Non-pigmented ciliary epithelial cell (primary cell): ENCODE measurements around the gene TUBGCP4.
A peak's percentile ranks its signal among the peaks of the same experiment; 100 is the strongest.
"Not testable (repeated sequence)": the region's sequence is repeated elsewhere in the genome, so short reads cannot be mapped to it uniquely, and the experiment has no call there.

ENCODE experiments used
- DNase-seq: peaks from one replicate; pipeline ENCODE4 v3.0.0-alpha.2; 2010; ENCODE audit warnings: low read depth

TUBGCP4 gene, protein sequence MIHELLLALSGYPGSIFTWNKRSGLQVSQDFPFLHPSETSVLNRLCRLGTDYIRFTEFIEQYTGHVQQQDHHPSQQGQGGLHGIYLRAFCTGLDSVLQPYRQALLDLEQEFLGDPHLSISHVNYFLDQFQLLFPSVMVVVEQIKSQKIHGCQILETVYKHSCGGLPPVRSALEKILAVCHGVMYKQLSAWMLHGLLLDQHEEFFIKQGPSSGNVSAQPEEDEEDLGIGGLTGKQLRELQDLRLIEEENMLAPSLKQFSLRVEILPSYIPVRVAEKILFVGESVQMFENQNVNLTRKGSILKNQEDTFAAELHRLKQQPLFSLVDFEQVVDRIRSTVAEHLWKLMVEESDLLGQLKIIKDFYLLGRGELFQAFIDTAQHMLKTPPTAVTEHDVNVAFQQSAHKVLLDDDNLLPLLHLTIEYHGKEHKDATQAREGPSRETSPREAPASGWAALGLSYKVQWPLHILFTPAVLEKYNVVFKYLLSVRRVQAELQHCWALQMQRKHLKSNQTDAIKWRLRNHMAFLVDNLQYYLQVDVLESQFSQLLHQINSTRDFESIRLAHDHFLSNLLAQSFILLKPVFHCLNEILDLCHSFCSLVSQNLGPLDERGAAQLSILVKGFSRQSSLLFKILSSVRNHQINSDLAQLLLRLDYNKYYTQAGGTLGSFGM

DNA sequence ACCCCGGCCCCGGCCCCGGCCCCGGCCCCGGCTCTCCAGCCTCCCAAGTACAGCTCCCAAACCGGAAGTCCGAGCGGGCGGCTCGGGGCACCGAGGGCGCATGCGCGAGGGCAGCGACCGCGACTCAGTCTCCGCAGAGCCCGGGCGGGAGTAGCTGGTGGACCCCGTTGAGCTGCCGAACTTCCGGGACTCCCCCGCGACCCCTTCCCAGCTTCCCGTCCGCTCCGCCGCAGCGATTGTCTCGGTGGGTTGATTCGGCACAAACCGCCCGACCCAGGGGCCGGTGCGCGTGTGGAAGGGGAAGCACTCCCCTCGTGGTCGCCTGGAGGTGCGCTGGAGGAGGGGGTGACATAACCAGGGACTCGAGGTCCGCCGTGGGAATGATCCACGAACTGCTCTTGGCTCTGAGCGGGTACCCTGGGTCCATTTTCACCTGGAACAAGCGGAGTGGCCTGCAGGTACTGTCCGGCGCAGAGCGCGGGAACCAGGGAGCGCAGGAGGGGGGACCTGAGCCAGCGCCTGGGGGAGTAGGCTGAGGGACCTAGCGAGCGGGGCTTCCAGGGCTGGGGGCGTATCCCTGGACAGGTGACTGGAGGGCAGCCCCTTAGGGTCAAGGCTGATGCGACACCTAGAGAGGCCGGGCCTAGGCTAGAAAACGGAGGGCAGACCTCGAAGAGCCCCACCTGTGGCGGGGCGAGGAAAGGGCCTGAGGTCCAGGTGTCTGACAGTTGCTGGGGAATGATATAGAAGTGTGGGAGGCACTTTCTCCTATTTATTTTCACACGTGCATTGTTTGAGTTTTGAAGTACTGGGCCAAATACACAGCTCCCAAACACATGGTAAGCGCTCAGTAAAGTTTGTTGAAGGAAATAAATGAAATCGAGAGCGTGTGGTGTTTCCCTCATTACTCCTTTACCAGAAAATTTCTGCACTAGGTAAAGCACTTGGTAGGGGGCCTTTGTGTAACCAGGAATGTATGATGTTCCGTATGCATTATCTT is at the start of gene TUBGCP4, which contains the start of gene ZSCAN29:
TSS of gene TUBGCP4 (plus strand) at position 127 of the 1,000 bp plus-strand sequence. CDS start at position 381, 254 bp downstream.
TSS of gene ZSCAN29 (minus strand) at position 69 of the 1,000 bp plus-strand sequence. CDS start 1,130 bp downstream, outside the sequence.
- DNase-seq, result no peak

DNA sequence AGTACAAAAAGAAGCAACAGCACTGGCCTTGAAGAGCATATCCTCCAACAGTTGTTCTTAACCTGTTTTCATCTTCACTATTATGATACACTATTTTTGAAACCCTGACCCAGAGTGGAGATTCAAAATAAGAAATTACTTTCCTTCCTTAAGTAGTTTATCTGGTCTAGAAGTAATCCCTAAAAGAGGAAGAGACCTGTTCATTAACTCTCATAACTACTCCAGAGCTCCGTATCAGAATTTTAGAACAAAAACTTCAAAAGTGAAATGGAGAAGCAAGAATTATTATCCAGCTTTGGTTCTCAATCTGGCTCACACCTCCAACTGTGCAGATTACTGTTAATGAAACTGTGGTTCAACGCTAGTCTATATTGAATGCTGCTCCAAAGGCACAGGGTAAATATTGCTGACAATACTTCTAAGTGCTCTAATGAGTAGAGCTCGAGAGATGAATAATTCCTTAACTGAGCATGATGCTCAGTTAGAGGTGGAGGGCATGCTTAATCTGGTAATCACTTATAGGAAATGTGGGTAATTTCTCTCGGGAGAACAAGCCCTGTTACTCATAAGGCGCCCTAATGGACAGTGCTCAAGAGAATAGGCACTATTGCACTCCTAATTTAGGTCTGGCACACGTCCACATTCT is 45.7 kb upstream of the TUBGCP4 start:
- DNase-seq, result no peak

DNA sequence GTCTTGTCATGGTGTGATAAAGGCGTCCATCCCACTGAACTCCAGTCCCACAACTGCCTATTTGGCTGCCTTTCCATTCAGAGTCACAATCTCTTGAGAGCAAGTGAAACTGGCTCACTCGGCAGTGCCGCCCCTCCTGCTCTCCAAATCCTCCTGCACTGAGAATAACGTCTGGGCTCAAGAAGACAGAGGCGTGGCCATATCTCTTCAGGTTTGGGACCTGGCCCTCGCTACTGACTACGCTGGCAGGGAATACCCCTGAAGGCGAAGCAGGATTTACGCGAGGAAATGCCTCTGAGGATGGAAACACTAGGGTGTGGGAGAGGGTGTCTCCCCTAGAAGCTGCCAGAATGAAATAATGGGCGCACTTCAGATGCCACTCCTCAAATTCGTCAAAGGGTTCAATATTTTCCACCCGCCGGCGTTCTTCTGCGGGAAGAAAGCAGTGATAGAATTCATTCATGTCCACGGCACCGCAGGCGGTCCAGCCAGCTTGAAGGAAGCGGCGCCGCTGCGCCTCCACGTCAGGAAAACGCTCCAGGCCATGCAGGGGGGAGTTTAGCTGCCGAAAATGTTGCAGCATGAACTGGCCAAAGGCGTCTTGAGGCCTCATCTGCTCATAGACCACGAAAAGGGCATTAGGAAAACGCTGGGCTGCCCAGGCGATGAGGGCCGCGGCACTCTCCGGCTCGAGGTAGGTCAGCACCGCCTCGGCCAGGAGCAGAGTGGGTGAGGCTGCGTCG is 41.5 kb upstream of the TUBGCP4 start:
- no peak for DNase-seq

DNA sequence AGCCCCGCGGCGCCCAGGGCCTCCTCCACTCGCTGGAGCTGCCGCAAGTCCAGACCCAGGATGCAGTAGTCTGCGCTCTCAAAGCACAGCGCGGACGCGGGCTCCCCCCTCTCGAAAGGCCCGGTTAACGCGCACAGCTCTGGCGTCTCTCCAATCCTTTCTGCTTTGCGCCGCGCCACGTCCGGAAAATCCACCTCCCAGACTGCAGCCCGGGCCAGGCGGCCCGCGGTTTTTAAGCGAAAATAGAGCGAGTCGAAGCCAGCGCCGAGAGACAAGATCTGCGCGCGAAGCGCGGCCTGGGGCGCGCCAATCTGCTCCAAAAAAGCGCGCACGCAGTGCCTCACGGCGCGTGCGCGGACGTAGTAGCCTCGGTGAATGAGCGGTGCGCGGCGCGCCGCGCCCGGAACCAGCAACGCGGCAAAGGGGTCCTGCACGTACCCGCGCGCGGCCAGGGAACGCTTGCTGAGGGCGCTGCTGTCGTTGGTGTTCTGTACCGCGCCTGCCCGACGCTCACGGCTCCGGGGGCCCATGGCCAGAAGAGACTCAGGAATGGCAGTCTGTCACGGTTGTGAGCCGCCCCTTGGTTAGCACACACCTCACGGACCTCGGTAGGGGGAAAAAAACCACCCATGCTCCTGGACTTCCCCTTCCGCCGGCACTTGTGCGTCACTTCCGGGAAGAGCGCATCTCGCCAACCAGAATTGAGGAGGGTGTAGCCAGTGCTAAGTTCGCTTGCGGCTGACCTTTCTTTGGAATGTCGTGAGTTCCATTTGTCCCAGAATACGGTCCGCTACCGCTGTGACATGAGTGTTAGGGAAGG is 40.7 kb upstream of the TUBGCP4 start, which contains the start of gene LCMT2:
TSS of gene LCMT2 (minus strand) at position 614 of the 820 bp plus-strand sequence. CDS start at position 530, 84 bp downstream.
- peak; percentile 69 for DNase-seq

DNA sequence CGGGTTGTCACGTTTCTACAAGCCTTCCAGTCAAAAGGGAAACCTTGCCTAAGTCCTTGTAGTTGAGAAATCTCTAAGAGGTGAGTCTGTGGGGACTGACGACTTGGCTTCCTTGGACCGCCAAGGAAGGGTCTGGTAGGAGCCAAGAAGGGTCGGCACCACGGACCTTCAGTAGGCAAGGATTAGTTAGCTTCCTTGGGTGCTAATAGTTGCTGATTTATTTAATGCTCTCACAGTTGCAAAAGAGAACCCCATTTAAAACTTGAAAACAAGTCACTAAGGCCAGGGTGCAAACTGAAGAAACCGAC is 40.2 kb upstream of the TUBGCP4 start:
- DNase-seq, result no peak

DNA sequence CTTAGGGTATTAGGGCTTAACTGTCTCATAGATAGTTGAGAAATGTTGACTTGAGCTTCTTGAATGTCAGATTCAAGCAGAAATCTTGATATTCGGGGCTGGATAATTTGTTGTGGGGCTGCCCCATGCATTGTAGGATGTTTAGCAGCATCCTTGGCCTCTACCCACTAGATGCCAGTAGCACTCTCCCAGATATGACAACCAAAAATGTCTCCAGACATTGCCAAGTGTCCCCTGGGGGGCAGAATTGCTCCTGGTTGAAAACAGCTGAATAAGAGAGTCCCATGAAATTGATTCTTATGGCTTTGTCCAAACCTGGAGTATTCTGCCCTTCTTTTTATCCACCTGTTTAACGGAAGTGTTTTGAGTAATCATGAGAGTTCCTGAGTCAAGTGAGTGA is 24.6 kb upstream of the TUBGCP4 start:
- no peak for DNase-seq

DNA sequence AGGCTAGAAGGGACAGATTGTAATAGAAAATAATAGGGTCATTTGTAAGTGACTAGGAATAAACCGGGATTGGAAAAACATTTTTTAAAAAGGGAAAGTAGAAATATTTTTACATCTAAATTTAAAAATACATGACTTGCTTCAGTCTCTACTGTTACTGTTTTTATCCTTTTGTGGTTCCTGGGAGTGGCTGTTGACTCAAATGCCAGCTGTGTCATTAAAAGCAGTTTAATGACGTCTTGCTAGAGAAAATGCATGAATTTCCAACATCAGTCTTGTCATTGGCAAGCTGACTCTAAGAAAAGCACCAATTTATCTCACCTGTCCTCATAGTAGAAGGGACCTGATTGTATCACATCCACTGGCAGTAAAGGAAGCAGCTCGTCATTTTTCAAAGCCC is 23.8 kb upstream of the TUBGCP4 start:
- no peak for DNase-seq

DNA sequence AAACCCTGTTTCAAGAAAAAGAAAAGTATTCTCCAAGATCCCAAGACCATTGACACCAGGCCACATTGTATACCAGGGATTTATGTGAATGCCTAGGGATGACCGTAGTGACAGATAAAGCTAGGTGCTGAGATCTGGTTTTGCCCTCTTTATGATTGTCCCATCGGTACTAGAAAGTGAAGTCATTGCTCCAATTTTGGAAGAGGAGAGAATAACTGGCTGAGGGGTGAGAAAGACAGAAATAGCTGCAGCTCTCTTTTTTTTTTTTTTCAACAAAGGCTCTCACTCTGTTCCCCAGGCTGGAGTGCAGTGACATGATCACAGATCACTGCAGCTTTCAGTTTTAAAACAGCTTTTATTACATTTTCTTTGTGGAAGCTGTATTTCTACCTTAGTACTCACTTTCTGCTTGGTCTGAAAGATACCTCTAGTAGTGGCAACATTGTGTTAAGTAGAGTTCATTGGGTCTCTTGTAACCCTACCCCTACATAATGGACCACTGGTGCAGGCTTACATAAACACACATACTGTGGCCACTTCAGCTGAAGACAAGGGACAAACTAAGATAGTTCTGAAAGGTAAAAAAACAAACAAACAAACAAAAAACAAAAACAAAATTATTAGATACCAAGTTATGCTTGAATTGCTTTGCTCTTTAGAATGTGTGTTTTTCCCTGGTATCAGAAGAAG is 18.1 kb upstream of the TUBGCP4 start:
- no peak for DNase-seq

DNA sequence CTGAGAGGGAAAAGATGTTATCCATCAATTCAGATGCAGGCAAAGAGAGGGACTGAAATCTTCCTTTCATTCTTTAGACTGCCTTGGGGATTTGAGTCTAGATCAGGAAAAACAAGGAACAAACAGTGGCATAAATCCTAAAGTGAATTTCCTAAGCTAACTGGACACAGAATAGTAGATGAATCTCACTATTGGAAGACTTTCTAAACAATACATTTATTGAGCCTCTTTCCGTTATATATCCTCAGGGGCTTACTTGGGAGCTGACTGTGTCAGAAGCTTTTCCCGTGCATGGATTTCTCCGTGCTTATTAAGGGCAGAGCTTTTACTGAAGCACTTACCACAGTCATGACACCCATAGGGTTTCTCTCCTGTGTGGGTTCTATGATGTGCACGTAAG is 10.1 kb upstream of the TUBGCP4 start:
- DNase-seq, result no peak

DNA sequence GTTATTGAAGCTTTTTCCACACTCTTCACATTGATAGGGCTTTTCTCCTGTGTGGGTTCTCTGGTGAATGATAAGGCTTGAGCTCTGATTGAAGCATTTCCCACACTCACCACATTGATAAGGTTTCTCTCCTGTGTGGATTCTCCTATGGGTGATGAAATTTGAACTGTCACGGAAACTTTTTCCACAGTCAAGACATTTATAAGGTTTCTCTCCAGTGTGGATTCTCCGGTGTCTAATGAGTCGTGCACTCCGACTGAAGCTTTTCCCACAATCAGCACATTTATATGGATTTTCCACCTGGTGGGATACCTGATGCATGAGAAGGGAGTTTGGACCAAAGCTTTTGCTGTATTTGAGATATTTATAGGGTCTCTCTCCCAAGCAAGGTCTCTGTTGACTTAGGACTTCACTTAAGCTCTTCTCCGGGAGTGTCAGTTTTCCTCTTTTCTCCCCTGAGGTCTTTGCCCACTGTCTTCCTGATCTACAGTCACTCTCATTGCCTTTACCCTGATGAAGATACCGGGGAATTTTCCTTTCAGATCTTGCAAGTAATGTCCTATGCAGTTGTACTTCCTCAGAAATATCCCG is 9.5 kb upstream of the TUBGCP4 start:
- no peak for DNase-seq

DNA sequence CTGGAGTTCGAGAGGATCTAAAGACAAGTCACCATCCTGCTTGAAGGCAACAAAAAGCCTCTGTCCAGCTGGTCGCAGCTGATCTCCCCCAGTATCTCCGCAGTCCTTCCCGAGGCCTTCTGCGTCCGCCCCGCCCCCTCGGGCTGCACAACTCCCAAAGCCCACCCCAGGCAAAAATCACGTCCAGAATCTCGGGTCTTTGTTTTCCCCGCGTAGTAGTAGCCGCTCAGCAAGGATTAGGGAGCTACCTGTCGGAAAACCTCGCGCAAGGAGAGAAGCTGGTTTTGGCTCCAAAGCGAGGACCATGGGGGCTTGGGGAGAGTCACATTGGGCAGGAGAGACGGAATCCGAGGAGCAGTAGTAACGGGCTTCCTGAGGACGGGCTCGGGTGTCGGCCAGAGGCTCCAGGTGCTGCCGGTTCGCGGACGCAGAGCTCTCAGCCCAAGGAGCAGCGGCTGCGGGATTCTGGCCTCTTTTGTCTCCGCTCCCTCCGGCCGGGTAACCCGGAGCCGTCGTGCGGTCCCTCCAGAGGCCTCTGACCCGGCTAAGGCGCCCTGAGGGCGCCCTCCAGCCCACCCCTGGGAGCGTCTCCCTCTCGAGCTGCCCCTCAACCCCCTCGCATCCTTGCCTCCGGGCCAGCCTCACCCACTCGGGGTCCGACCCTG is 459 bp upstream of the TUBGCP4 start:
- no peak for DNase-seq

DNA sequence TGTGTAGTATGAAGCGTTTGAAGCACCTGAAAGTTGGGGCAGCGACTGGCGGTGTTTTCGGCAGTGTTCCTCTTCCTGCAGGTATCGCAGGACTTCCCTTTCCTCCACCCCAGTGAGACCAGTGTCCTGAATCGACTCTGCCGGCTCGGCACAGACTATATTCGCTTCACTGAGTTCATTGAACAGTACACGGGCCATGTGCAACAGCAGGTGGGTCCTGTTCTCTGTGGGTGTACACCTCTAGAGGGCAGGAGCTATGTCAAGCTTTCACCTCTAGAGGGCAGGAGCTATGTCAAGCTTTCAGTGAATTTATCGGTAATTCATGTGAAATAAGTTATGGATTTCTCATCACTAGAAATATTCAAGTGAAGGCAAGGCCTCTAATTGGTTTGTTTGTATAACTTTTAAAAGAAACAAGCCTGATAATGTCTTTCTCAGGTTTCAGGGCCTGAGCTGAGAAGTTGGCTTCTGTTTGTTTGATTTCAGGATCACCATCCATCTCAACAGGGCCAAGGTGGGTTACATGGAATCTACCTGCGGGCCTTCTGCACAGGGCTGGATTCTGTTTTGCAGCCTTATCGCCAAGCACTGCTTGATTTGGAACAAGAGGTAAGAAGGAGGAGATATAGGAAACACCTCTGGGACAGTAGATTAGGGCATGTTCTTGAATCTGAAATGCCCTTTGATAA is 5.3 kb downstream of the TUBGCP4 start:
- DNase-seq, result no peak

DNA sequence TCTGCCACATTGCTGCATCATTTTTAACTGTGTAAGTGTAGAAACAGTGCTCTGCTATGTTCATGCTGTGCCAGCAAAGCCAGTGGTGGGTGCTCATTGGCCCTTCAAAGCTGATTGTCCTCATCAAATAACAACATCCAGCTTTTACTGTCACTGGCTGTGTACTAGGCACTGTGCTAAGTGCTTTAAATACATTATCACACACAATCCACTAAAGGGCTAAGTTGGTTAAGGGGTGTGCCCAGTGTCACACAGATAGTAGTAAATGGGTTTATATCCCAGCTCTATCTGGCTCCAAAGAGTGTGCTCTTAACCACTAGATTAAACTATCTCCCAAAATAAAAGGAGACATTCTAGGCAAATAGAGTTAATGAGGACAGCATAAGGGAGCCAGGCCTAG is 7.7 kb downstream of the TUBGCP4 start:
- no peak for DNase-seq

DNA sequence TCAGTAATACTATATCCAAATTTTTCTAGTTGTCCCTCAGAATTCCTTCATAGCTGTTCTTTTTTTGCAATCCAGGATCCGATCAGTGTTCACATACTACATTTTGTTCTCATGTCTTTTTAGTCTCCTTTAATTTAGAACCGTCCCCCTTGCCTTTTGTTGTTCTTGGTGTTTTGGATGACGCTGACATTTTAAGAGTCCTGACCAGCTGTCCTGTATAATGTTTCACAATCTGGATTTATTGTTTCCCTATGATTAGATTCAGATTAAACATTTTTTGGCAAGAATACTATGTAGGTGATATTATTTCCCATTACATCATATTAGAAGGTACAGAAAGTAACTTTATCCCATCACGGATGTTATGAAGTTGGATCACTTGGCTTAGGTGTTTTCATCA is 11.4 kb downstream of the TUBGCP4 start:
- no peak for DNase-seq

DNA sequence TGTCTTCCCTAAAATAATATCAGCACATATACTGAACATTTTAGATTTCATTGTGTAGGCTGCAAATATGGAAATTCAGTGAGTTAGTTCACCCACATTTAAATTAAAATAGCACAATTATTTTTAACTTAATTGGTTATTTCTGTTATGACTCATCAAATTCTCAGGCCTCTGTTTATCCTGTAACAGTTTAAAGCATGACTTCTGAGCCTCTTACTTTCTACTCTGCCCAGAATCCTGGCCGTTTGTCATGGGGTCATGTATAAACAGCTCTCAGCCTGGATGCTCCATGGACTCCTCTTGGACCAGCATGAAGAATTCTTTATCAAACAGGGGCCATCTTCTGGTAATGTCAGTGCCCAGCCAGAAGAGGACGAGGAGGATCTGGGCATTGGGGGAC is 12.2 kb downstream of the TUBGCP4 start:
- peak; percentile 15 for DNase-seq

DNA sequence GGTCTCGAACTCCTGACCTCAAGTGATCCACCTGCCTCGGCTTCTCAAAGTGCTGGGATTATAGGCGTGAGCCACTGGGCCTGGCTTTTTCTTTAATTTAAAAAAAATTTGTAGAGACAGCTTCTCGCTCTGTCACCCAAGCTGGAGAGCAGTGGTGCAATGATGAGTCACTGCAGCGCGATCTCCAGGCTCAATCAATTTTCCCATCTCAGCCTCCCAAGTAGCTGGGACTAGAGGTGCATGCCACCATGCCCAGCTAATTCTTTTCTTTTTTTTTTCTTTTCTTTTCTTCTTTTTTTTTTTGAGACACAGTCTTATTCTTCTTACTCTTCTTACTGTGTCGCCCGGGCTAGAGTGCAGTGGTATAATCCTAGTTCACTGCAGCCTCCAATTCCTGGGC is 19.8 kb downstream of the TUBGCP4 start:
- no peak for DNase-seq

DNA sequence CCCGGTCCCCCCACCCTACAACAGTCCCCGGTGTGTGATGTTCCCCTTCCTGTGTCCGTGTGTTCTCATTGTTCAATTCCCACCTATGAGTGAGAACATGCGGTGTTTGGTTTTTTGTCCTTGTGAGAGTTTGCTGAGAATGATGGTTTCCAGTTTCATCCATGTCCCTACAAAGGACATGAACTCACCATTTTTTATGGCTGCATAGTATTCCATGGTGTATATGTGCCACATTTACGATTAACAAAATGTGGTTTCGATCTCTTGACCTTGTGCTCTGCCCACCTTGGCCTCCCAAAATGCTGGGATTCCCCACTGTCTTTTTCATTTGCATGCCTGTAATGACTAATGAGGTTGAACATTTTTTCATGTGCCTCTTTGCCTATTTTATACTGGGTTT is 22.7 kb downstream of the TUBGCP4 start:
- DNase-seq, result not testable (repeated sequence)

DNA sequence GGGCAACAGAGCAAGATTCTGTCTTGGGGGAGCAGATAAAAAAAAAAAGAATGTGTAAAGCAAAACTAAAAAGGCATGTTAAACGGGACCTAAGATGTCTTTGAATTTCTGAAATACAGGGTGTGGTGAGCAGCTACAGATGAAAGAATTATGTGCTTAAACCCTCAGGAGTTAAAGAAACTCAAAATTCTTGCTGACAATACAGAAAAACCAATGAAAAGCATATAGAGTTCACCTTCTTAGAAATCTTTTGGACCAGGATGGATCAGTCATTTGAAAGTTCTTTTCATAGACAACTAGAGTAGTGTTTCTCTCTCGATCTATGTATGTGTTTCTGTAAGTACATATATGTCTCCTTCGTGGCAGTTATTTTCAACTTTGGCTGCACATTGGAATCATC is 31.4 kb downstream of the TUBGCP4 start:
- no peak for DNase-seq
